ENCODE results near the gene WNT7A.

Gene WNT7A

DNA sequence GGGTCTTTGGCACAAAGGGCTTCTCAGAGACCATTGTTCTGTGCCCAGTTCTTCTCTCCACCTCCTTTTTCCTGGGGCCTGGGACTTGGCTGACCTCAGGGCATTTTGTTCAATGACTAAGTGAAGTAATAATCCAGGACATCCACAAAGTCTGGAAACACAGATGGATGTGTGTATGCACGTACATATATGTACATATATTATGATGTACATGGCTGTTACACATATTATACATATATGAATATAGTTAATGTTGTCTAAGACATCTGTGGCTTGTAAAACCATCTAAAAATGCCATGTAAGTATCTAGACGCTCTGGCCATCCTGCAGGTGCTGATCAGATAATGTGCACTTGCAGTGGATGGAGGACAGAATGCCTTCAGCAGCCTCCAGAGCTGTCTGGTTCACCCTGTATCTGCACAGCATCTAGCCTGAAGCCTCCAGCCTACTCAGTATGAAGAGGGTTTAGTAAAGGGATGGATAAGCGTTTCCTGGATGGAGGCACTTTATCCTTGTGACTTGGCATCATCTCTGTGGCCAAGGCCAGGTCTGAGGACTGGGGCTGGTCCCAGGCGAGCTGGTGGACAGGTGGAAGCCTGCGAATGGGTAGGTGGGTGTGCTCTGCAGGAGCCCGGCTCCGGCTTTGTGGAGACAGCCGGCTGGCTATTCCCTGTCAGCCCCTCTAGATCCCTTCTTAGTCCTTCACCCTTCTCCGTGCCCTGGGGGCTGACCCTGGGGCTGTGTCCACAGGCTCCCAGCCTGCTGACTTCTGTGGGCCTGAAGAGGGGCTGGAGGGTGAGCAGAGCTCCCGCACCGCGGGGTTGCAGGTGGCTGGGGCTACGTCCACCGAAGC, 88.4 kb downstream of the WNT7A start:
- no peak for DNase-seq

DNA sequence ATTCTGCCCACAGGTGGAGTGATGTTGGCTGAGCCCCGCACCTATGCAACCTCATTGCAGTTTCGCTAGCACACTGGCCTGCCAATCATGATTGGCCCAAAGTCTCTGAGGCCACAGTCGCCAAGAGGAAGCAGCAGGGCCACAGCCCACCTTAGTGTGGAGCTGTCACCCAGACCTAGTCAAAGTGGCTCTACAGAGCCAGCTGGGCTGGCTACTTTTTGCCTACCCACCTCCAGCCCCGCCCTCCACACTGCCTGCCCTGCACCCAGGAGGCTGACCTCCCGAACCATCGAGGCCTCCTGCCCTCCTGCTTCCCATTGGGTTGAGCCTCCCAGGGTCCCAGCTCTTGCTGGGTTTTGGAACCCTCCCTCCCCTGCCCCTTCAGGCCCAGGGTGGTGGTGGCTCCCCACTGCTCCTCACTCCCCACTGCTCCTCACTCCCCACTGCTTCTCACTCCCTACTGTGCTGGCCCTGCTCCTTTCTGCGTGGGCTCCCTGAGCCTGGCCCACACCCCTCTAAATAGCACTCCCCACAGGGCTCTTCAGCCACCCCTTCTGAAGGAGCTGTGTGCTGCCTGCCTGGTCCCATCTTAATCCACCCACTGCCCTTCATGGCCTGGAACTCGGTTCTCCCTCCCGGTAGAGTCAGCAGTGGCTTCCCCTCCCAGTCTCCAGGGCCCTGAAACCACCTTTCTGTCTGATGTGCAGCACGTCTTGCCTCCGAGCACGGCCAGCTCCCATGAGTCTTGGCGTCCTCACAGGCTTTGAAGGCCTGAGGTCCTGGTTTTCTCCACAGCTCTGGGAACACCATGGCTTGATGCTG, 89.3 kb downstream of the WNT7A start:
- DNase-seq = no peak

DNA sequence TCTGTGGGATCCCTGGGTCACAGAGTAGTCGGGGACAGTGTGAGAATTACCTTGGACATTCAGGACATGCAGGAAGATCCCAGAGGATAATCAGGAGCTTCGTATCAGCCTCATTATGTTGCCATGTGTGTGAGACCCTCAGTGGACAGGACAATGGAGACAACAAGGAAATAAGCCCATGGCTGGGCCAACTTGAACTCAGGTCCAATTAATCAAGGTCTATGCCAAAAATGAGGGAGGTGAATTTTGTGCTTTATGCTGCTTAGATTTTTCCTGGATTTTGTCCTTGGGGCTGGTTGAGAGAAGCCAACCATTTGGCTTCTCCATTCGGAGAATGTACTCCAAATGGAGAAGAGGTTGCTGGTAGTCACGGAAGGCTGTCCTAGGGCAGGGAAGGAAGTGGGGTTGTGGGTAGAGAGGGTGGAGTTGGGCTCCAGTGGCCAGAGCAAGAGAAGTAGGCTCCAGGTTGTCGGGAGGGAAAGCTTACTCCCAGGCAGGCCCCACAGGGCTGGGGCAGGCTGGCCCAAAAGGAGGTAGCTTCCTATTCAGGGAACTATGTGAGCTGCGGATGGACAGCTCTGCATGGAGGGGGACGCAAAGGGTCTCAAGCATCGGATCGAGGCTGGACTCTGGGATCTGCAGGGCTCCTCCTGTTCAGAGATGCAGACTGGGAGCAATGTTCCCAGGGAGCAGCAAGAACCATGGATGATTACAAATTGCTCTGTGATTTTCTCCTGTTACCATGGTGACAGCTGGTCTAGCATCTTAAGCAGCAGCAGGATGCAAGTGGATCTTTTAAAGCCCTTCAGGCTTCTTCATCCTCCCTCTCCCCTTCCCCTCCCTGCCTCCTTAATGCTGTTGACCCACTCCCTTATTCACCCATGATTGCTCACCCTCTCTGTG, 91.1 kb downstream of the WNT7A start:
- DNase-seq = no peak

DNA sequence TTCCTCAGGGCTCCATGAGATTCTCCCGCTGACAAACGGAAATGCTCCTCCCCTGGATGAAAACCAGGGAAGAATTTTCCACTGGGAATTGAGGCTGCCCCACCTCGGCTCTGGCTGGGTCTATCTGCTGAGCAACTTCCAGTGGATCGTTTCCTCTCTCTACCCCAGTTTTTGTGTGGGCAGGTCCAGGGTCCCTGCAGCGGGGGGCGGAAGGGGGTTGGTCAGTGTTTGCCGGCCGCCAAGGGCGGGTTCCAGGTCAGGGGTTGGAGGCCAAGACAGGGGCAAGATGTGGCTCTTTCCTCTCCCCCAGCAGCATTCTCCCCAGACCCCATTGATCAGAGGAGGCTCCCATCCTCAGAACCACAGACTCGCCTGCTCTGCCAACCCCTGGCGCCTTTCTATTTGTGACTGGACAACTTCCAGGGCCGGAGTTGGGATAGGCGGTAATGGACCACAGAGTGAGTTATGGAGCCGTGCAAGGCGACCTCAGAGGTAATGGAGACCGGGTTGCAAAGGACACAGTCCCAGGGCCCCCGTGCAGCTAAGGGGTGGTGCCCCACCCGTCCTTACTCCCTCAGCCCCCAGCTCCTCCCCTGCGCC, 92.2 kb downstream of the WNT7A start:
- DNase-seq = no peak

DNA sequence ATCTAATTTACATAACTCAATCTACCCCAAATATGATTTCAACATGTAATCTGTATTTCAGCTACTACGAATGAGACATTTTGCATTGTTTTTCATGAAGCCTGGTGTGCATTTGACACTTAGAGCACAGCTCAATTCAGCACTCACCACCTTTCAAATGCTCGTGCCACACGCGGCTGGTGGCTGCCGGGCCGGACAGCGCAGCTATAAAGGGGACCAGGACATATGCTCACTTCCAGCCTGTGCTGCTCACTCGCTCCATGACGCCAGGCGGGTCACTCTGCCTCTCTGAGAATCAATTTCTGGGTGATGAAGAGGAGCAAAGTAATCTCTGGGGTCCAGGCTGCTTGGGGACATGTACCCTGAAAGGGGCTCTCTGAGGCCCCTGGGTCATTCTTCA, 93.1 kb downstream of the WNT7A start:
- no peak for DNase-seq

DNA sequence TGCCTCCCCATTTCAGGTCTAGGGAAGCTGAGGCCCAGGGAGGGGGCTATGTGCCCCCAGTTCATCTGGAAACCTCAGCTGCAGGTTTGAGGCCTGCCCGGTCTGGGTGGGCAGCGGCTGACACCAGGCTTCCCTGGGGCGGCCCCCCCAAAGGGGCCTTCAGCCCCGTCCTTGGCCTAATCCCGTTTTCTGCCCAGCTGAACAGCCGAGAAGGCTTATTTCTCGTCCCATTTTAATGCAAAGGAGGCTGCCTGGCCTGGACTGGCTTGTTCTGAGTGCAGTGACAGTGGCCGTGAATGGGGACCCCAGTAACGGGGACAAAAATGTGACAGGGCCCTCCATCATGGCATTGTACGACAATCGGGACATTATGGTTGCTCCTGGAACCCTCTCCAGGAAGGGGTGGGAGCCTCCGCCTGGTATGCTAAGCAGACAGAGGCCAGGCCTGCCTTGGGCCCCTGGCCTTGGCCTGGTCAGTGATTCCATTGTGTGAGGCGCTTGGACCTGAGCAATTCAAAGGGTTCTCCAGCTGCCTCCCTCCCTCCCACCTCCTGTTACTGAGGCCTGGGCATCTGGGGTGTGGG, 93.9 kb downstream of the WNT7A start:
- DNase-seq = no peak

DNA sequence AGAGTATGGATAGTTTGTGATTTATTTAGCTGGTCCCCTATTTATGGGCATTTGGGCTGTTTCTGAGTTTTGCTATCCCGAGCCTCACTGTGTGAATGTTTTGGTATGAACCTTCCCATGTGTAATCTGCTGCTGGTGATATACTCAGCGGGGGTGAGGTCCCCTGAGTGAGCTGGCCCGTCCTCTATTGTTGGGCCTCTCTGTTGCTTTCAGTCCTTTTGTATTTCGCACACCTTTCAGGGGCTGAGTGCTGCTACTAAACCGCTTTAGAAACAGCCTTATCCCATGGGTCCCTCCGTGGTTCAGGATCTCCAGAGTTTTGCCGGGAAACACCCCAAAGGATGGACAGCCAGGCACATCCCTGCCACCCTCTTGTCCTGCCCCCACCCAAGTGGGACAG, 94.5 kb downstream of the WNT7A start:
- DNase-seq = no peak

DNA sequence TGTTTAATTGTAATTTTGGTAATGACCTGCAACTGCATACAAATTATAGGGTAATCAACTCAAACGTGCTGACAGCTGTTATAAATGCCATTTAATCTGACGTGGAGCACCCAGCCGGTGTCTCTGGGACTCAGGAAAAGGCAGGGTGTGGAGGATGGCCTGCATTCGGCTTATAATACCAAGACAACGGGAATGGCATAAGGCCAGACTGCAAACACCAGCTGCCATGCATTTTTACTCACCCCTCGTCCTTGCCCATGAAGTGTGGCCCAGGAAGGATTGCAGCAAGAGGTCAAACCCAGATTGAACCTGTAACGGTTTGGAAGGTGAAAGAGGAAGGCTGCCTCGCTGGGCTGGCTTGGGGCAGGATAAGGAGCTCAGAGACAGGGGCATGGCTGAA, 96.4 kb downstream of the WNT7A start:
- no peak for DNase-seq

DNA sequence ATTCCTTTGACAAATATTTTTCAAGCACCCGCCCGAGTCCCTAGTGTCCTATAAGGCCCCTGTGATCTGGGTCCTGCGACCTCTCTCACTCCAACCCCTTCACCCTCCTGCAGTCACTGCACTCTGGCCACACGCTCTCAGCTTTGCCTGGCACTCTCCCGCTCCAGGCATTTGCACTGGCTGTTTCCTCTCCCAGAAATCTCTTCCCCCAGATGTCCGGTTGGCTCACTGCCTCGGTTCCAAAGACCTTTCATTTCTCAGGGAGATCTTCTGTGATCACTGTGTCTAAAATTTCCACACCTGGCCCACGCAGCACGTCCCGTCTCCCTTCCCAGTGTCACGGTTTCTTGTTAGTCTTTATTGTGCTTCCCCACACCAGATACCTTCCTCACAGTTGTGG, 97.4 kb downstream of the WNT7A start:
- DNase-seq = no peak

DNA sequence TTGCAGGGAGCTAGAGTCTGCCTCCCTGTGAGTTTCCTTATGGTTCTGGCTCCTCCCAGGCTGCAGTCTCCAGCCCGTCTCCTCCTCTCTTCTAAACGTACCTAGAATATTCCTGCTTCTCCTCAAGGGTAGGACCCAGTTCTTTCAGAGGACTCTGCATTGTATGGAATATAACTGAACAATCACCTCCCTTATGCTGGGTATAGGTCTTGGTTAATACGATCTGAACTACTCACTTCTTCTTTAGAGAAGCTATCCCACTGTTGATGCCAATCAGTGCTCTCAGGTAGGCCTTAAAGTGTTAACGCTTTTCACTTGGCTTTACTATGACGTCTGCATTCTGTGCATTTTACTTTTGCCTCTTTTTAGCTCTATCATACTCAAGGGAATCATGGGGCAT, 98.5 kb downstream of the WNT7A start:
- no peak for DNase-seq

DNA sequence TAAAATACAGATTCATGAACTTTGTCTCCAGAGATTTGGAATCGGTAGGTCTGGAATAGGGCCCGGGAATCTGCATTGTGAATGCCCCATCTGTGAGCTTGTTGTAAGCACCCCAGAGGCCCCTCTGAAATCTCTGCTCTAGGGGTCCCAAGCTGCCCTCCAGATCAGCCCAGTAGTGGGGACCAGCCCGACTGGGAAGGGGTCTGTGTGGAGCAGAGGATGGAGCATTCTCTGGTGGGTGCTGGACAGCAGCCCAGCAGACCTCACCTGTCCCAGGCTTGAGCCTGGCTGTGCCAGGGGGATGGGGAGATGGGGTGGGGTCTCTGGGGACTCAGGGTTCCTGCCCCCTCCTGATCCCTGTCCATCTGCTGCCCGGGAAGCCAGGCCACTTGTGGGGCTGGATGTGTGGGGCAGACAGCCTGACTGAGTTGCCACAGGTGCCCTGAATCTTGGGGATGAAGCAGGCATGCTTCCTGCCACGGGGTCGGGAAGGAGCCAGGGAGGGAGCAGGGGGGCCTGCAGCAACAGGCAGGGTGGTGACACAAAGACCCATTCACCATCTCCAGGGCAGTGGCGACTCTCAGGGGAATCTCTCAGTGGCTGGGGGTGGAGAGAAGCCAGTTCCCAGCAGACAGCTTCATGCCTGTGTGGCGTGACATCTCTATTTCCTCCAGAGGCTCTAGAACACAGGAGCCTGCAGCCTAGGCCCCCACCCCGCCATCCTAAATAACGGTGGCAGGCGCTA, 99.3 kb downstream of the WNT7A start:
- no peak for DNase-seq

DNA sequence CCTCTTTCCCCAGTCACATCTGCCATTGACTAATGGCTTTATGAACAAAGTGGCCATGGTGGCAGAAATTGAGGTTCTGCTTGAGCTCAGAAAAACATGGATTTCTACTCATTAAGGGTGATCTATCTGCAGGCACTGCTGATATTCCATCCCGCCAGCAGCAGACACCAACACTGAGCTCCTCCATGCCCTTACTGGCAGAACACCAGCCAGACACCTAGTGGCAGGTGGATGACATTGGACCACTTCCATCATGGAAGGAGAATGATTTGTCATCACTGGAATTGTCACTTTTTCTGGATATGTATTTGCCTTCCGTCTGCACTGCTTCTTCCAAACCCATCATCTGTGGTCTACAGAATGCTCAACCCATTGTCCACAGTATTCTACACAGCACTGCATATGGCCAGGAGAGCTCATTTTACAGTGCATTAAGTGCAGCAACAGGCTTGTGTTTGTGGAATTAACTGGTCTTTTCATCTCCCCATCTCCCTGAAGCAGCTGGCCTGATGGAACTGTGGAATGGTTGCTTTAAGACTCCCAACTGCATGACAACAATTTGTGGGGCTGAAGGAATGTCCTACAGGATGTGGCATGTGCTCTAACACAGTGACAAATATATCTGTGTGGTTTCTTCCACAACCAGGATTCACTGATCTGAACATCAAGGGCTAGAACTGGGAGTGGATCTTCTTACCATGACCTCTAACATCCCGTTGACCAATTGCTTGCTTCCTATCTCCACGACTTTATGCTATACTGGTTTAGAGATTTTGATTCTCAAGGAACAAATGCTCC, 103.4 kb downstream of the WNT7A start:
- no peak for DNase-seq

DNA sequence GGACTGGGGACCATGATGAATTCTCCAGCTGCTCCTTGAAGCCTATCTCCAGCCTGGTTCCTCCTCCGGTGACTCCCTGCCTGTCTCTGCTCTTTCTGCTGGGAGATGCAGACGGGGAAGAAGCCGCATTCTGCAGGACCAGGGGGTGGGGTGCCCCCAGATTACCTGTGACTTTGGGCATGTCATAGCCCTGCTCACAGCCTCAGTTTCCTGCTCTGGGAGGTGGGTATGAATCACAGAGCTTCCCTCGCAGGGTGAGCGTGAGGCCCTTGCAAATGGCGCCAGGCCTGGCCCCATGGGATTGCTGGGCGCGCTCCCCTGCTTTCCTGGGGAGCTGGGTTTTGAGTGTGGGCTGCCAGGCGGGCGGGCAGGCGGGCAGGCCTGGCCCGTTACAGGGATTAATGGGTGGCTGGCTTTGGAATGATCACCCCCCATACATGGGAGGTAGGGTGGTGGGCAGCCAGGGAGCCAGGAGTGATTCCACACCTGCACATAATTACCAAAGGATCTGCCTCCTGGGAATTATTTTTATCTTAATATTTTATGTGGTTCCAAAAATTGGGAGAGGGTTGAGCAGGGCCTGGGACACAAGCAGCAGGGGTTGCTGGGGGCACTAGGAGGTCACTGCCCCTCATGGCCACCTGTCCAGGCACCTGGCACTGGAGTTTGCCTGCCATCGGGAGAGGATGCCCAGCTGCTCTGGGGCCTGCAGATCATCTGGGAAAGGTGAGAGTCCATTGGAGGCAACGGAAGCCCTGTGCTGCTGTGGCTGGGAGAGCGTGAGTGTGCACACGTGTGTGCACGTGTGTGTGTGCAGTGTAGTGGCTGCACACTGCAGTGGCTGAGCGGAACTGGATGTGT, 106.8 kb downstream of the WNT7A start:
- DNase-seq = no peak

DNA sequence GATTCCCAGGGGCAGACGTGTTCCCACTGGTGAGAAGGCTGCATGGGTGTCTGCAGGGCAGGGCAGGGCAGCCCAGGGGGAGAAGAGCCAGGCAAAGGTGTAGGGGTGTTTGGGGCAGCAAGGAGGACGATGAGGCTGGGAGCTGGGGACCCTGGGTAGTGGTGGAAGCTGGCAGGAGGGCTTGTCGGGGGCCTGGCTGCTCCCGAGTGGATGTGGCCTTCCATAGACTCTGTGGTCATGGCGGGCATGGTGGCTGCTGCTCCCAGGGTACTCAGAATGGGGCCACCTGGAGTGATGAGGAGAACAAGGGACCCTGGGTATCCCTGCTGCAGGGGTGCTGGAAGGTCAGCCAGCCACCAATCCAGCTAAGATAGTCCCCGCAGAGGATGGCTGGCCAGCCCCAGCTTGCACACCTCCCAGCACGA, 107.5 kb downstream of the WNT7A start:
- no peak for DNase-seq

DNA sequence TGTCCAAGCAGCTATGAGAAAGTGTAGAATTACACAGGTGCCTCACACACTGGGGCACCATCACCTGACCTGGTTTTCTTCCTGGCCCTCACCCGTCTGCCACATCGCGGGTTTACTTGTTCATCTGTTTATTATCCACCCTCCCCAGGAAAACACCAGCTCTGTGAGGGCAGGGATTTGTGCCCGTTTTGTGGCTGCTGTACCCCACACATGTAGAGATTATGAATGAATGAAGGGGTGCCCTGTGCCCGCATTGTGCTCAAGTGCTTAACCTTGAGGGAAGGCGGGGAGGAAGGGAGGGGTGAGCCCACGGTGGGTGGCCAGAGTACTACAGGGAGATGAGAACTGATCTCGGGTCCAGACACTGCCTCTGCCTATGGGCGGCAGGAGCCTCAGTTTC, 108.4 kb downstream of the WNT7A start:
- no peak for DNase-seq

DNA sequence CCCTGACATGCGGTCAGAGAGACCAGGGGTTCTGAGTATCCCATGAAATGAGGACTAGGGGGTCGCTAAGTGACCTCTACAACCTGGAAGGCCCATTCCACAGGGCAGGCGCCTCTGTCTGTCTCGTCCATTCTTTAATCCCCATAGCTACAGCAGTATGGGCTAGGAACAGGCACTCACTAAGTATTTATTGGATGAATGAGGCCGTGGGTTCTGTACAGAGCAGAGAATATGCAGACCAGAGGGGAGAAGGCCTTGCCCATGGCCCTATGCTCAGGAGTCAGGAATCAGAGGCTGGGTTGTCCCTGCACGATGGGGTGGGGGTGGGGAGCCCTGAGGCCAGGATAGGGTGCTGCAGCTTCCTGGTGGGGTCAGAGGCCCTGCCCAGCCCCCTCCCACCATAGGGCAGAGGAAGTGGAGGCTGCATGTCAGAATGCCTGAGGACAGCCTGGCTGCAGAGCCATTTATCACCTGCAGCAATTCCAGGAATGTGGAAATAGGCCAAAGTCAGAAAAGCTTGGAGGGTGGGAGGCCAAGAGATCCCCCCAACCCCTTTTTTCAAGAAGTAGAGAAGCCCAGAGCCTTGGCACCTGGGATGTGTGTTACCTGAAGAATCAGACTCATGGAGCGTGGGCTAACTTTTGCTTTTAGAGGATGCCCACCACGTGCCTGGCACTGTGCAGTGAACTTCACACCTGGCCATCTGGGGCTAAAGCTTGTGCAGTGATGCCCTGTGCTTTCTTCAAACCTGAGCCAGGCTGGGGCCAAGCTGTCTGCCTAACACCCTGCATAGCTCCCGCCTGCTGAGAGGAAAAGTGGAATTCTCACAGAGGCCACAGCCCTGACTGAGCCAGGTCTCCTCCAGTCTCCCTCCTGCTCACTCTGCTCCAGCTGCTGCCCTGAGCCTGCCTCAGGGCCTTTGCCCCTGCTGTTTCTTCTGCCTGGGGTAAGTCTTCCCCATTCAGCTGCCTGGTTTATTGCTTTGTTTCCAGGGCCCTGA, 109.4 kb downstream of the WNT7A start:
- no peak for DNase-seq

DNA sequence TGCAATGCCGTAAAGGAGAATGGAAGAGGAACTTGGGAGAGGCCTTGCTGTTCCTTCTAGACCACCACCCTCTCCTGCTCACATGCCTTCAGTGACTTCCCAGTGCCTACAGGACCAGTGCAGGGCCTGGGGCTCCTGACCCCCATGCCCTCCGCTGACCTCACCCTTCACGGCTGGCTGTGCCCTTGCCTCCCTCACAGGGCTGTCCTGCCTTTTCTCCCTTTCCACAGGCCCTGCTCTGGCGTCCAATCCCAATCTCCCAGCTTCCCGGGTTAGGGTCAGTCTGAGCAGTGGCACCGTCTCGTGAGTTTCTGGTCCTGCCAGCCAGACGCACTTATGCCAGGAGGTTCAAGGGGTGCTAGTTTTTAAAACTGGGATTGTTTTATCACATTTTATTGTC, 110.4 kb downstream of the WNT7A start:
- DNase-seq = no peak

DNA sequence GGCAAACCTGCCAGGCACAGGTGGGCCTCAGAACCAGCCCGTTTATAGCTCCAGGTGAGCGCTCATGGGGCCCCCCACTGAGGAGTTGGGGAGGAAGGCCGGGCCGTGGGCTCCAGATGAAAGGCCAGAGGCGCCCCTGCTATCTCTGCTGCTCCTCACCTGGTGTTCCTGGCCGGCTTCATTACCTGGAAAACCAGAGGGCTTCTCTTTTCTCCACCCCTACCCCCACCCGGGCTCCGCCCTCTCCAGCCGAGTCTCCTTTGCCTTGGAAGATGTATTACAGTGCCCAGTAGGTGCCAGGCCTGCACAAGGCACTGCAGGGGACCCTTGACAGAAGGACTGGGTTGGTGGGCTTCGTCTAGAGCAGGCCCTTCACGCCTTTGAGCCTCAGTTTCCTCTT, 111.4 kb downstream of the WNT7A start:
- no peak for DNase-seq

Measured in SHP77 treated with DMSO at 0.1 percent for 48 hours (cell line).